ENCODE results near the gene FAM181A. TPM values are rescaled to one million over a fixed set of nuclear protein-coding genes. Genes with fewer than 3 reads are reported as not detected.

Gene FAM181A
- total and polyA plus RNA-seq, 2 donors (not counting 1 experiment from before 2014, with no cell fraction given) = not detected

DNA sequence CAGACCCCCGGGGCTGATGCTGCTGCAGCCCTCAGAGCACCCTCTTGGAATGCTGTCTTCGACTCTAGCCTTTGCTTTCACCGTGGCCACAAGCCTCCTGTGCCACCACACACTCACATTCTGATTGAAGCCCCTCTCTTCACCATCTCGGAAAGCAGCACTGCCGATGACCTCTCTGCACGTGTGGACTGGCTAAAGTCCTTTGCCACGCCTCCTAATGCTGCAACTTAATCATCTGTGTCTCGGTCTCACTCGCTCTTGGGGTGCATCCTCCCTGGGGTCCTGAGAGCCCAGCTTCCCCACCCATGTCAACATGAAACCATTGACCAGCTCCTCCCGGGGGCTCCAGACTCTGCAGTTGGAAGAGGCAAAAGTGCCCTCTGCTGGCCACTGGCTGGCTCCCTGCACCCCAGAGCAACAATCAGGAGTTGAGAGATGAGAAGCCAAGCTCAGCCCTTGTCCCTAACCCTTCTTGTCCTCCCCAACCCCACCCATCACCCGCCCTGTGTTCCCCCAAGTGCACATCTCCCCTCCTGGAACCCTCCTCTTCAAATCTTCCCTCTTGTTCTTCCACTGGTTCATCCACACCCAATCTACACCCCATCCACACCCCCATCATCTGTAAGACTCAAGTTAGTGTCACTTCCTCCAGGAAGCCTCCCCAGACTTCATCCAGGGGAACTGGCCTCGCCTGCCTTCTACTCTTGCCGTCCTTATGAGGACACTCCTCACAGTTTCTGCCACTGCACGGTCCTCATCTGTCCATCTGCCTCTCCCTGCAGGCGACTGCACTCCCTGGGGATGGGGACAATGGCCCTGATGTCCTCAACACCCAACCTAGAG, 23.6 kb upstream of the FAM181A start:
- H3K9me3 ChIP-seq (ENCODE audit: control extremely low read depth in 1 of 3, control insufficient read depth in 2 of 3, insufficient read depth in 1 of 3, low read length in 2 of 3) = peaks cover 0 to 6% (median 0%) of the 10 kb centered on the region in 3 donors
- H3K9ac ChIP-seq (ENCODE audit: low read length) = no peak overlapping the region
- H3K27me3 ChIP-seq (replicated peaks in 1 of 4; ENCODE audit: control extremely low read depth in 1 of 4, control insufficient read depth in 3 of 4, insufficient read depth in 4 of 4, low read length in 3 of 4) = peaks cover 0 to 7% (median 2%) of the 10 kb centered on the region in 4 experiments
- Mint-ChIP-seq H3K9me3 (ENCODE audit: insufficient read depth) (peaks cover 2% of the 10 kb centered on the region), H3K4me1 (no peaks in the 10 kb centered on the region), H3K27ac (no peak overlapping the region), H3K4me3 (no peak overlapping the region), H3K27me3 (peaks cover 14% of the 10 kb centered on the region)
- no peaks in the 10 kb centered on the region for H3K79me2 ChIP-seq (ENCODE audit: control insufficient read depth, insufficient read depth, low read length)
- 55% methylated on average over 15 of the region's 15 CpGs for WGBS (ENCODE audit: insufficient coverage)
- ATAC-seq (ENCODE audit: low read depth) (no peak), DNase-seq (no peak)
- no peak overlapping the region for H3K4me3 ChIP-seq (ENCODE audit: control extremely low read depth in 1 of 5, extremely low read depth in 1 of 5, insufficient read depth in 1 of 5, low read depth in 2 of 5, low read length in 4 of 5)
- H3K4me2 ChIP-seq (replicated peaks; ENCODE audit: low read depth, low read length, poor library complexity, severe bottlenecking) = no peak overlapping the region
- no peak for TF ChIP-seq EZH2 (IDR thresholded peaks at IDR 0.05; ENCODE audit: borderline replicate concordance, insufficient read depth, low read depth, low read length, poor library complexity, severe bottlenecking)
- TF ChIP-seq, protein P1, sequence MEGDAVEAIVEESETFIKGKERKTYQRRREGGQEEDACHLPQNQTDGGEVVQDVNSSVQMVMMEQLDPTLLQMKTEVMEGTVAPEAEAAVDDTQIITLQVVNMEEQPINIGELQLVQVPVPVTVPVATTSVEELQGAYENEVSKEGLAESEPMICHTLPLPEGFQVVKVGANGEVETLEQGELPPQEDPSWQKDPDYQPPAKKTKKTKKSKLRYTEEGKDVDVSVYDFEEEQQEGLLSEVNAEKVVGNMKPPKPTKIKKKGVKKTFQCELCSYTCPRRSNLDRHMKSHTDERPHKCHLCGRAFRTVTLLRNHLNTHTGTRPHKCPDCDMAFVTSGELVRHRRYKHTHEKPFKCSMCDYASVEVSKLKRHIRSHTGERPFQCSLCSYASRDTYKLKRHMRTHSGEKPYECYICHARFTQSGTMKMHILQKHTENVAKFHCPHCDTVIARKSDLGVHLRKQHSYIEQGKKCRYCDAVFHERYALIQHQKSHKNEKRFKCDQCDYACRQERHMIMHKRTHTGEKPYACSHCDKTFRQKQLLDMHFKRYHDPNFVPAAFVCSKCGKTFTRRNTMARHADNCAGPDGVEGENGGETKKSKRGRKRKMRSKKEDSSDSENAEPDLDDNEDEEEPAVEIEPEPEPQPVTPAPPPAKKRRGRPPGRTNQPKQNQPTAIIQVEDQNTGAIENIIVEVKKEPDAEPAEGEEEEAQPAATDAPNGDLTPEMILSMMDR (IDR thresholded peaks at IDR 0.05) = no peak
- H3K36me3 ChIP-seq (replicated peaks in 1 of 2; ENCODE audit: control extremely low read depth in 1 of 2, control insufficient read depth in 1 of 2, extremely low read depth in 1 of 2, insufficient read depth in 2 of 2, low read length in 1 of 2) = no peaks in the 10 kb centered on the region
- no peaks in the 10 kb centered on the region for H4K20me1 ChIP-seq (ENCODE audit: control insufficient read depth, insufficient read depth, low read length, poor library complexity, severe bottlenecking)
- intact Hi-C loops (cut with micrococcal nuclease) = loop anchor here (1.0 kb wide), 1 partner anchor 9 kb away; no protein-coding TSS in a partner anchor
- H3K4me1 ChIP-seq (ENCODE audit: control insufficient read depth in 2 of 2, insufficient read depth in 2 of 2, low read length in 2 of 2) = no peaks in the 10 kb centered on the region
- no peak overlapping the region for H3K27ac ChIP-seq (ENCODE audit: low read length in 2 of 2)
- CTCF ChIA-PET = no interaction called here
- POLR2A ChIA-PET = no interaction called here
- no peak overlapping the region for H2AFZ ChIP-seq (ENCODE audit: insufficient read depth, low read depth, low read length, poor library complexity, severe bottlenecking)

DNA sequence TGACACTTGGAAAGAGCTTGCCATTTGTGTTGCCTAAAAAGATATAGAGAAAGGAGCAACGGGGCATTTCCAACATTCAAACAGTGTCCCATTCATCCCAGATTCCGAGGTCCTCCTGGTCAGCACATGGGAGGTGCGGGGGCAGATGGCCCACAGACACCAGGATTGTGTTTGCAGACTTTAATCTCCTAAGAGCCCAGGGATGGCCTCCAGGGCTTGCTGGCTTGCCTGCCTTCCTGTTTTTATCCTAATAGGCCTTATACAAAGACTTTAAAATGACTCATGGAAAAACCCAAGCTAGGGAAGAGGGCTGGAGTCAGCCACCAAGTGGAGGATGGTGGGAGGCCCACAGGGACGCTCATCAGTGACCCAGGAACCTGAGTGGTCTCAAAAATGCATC, 21.5 kb upstream of the FAM181A start:
- H3K4me1 ChIP-seq (ENCODE audit: control insufficient read depth in 2 of 2, insufficient read depth in 2 of 2, low read length in 2 of 2) = no peaks in the 10 kb centered on the region
- Mint-ChIP-seq H3K4me3 (no peak overlapping the region), H3K4me1 (no peaks in the 10 kb centered on the region), H3K27ac (no peak overlapping the region), H3K27me3 (peaks cover 13% of the 10 kb centered on the region), H3K9me3 (ENCODE audit: insufficient read depth) (peaks cover 1% of the 10 kb centered on the region)
- no peak overlapping the region for H3K4me3 ChIP-seq (ENCODE audit: control extremely low read depth in 1 of 5, extremely low read depth in 1 of 5, insufficient read depth in 1 of 5, low read depth in 2 of 5, low read length in 4 of 5)
- H3K9me3 ChIP-seq (ENCODE audit: control extremely low read depth in 1 of 3, control insufficient read depth in 2 of 3, insufficient read depth in 1 of 3, low read length in 2 of 3) = peaks cover 0 to 2% (median 0%) of the 10 kb centered on the region in 3 donors
- no peak for DNase-seq
- no peak for TF ChIP-seq EZH2 (IDR thresholded peaks at IDR 0.05; ENCODE audit: borderline replicate concordance, insufficient read depth, low read depth, low read length, poor library complexity, severe bottlenecking)
- TF ChIP-seq, protein P1 (IDR thresholded peaks at IDR 0.05) = no peak
- no peak overlapping the region for H3K4me2 ChIP-seq (replicated peaks; ENCODE audit: low read depth, low read length, poor library complexity, severe bottlenecking)
- ATAC-seq (ENCODE audit: low read depth) = no peak
- H4K20me1 ChIP-seq (ENCODE audit: control insufficient read depth, insufficient read depth, low read length, poor library complexity, severe bottlenecking) = no peaks in the 10 kb centered on the region
- ChIA-PET POLR2A (no interaction called here), CTCF (no interaction called here)
- no peak overlapping the region for H2AFZ ChIP-seq (ENCODE audit: insufficient read depth, low read depth, low read length, poor library complexity, severe bottlenecking)
- no peak overlapping the region for H3K27ac ChIP-seq (ENCODE audit: low read length in 2 of 2)
- WGBS (ENCODE audit: insufficient coverage) = 95% methylated on average over 4 of the region's 4 CpGs
- H3K9ac ChIP-seq (ENCODE audit: low read length) = no peak overlapping the region
- H3K36me3 ChIP-seq (replicated peaks in 1 of 2; ENCODE audit: control extremely low read depth in 1 of 2, control insufficient read depth in 1 of 2, extremely low read depth in 1 of 2, insufficient read depth in 2 of 2, low read length in 1 of 2) = no peaks in the 10 kb centered on the region
- peaks cover 0 to 7% (median 2%) of the 10 kb centered on the region in 4 experiments for H3K27me3 ChIP-seq (replicated peaks in 1 of 4; ENCODE audit: control extremely low read depth in 1 of 4, control insufficient read depth in 3 of 4, insufficient read depth in 4 of 4, low read length in 3 of 4)
- intact Hi-C loops (cut with micrococcal nuclease) = no loop called here
- no peaks in the 10 kb centered on the region for H3K79me2 ChIP-seq (ENCODE audit: control insufficient read depth, insufficient read depth, low read length)
